GM08714 (cell line): Measurements from ENCODE around the gene PRKCD.

Experiments used
- H3K4me3 ChIP-seq: fragments of 200-500 bp; sonication (Bioruptor generic); 2 replicates; pipeline ENCODE4 v1.5.1; 2014; ENCODE audit warnings: mild to moderate bottlenecking, low read length, inconsistent platforms
- ZNF274 ChIP-seq: IDR thresholded peaks from 2 replicates; pipeline ENCODE4 v1.6.1; 2012; ENCODE audit warnings: mild to moderate bottlenecking, low read depth, low read length

PRKCD gene

DNA sequence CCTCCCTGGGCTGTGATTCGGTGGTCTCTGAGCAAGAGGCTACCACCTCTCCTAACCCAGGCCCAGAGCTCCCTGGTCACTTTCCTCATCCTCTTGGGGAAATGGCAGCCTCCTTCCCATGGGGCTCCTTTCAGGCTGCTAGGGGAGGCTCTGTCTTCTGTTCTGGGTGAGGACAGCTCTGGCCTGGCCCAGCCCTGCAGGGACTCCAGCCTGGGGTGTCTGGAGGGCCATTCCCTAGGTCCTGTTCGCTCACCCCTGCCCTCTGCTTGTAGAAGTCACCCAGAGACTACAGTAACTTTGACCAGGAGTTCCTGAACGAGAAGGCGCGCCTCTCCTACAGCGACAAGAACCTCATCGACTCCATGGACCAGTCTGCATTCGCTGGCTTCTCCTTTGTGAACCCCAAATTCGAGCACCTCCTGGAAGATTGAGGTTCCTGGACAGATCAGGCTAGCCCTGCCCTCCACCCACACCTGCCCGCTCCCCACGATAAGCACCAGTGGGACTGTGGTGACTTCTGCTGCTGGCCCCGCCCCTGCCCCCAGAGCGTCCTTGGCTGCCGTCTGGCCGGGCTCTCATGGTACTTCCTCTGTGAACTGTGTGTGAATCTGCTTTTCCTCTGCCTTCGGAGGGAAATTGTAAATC is 30.9 kb downstream of the PRKCD start:
- no peak for TF ChIP-seq ZNF274

DNA sequence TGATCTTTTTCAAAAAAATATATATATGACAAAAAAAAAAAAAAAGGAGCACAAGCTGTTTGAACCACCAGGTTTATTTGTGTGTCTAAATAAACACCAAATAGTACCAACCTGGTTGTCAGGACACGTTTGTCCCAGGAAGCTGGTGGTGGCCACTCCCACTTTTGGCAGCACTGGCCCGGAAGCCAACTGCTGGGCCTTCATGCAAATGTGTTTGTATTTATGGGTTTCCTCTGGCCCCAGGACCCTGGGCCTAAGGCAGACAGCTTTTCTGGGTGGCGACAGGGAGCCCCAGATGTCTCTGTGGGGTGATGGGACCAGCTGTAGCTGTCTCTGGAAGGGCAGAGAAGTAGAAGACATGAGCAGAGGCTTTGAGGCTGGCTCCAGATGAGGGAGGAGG is 31.6 kb downstream of the PRKCD start:
- no peak overlapping the region; the same call in 1 of the 2 replicates for H3K4me3 ChIP-seq
- no peak for TF ChIP-seq ZNF274

More for the DNA sequence above, 30.9 kb downstream of the PRKCD start:
- no peak overlapping the region for H3K4me3 ChIP-seq

- H3K4me3 ChIP-seq = no peak overlapping the region
- TF ChIP-seq ZNF274 = no peak
These were observed 32.6 kb downstream of the PRKCD start for GRCh38 chr3:53193466-53194209.

DNA sequence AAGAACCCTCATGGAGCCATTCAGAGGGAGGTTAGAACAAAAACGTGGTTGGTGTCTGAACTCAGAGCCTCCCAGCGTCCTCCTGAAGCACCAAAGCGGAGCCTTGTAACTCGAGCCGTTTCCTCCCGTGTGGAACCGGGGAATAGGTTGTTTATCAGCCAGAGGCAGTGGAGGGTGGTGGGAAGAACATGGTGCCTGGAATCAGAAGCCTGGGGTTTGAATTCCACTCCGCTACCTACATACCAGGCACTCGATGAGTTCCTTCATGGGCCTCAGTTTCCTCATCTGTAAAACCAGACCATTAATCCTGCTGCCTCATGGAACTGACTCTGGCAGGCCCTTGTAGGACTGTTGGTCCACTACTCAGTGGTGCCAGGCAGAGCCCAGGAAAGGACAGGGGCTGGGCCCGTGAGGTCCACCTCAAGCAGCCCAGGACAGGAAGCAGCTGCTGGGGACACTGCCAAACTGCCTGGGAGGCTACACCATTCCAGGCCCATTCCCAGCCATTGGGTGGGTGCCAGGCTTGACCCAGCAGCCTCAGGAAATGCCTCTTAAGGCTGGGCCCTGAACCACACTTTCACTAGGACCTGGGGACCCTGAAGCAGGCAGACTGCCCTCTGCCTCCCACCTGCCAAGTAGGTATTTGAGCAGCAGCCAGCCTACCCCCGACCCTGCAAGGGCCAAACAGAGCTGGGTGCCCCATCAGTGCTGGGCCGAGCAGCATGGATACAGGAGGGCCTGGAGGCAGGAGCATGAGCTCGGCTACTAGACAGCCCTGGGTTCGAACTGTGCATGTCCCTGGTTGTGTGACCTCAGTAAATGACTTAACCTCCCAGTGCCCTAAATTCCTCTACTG is 33.4 kb downstream of the PRKCD start:
- TF ChIP-seq ZNF274 = no peak
- no peak overlapping the region for H3K4me3 ChIP-seq

- no peak overlapping the region for H3K4me3 ChIP-seq
These were observed 34.0 kb downstream of the PRKCD start for GRCh38 chr3:53195066-53195450.

DNA sequence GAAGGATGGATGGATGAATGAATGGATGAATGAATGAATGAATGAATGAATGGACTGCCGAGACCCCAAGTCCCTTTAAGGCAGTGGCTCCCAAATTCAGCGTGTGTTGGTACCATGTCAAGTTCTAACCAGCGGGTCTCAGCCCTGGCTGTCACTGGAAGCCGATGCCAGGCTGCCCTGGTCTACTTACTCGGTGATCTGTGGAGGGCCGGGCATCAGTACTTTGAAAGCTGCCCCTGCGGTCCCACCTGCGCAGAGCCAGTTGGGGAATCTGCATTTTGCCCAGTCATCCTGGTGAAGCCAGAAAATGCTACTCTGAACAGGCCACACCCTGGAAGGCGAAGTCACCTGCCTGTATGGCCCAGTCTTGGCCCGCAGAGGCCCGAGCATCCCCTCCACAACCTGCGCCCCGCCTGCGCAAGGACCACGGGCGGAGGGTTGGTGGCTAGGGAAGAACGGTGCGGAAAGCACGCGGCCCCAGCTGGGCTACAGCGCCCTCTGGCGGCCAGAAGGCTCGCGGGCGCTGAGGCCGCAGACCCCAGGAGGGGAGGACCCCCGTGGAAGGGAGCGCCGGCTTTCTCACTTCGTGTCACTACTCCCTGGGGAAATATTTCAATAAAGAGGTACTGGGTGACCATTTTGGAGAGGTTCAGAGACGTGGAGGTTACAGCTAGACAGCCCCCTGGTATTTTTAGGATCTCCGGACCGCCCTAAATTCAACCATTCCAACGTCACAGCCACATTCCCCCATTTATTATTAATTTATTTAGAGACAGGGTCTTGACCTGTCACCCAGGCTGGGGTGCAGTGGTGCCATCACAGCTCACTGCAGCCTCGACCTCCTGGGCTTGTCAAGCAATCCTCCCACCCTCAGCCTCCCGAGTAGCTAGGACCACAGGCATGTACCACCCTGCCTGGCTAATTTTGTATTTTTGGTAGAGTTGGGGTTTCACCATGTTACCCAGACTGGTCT is 34.9 kb downstream of the PRKCD start:
- TF ChIP-seq ZNF274 = no peak
- H3K4me3 ChIP-seq = no peak overlapping the region

More at GRCh38 chr3:53195066-53195450, 34.0 kb downstream of the PRKCD start:
- TF ChIP-seq ZNF274 = no peak

DNA sequence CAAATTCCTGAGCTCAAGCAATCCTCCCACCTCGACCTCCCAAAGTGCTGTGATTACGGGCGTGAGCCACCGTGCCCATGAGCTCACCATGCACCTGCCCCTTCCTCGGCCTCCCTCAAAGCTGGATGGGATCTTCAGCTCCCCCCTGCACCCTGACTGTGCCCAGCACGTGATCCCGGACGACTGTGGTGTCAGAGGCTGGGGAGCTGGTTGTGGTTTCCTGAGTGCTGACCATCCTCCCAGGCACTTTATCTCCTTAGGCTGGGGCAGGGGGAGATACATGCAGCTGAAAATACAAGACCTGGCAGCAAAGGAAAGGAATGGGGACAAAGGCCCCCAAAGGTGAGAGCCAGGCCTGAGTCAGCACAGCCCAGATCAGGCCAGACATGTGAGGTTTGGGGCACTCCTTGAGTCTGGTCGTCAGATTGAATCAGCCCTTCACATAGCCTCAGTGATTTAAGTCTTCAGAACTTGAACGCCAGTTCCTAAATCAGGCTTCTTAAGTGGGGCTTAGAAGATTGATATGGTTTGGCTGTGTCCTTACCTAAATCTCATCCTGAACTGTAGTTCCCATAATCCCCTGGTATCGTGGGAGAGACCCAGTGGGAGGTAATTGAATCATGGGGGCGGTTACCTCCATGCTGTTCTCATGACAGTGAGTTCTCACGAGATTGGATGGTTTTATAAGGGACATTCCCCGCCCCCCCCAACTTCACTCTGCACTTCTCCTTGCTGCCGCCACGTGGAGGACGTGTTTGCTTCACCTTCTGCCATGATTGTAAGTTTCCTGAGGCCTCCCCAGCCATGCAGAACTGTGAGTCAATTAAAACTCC is 35.8 kb downstream of the PRKCD start:
- no peak overlapping the region for H3K4me3 ChIP-seq
- TF ChIP-seq ZNF274 = no peak

DNA sequence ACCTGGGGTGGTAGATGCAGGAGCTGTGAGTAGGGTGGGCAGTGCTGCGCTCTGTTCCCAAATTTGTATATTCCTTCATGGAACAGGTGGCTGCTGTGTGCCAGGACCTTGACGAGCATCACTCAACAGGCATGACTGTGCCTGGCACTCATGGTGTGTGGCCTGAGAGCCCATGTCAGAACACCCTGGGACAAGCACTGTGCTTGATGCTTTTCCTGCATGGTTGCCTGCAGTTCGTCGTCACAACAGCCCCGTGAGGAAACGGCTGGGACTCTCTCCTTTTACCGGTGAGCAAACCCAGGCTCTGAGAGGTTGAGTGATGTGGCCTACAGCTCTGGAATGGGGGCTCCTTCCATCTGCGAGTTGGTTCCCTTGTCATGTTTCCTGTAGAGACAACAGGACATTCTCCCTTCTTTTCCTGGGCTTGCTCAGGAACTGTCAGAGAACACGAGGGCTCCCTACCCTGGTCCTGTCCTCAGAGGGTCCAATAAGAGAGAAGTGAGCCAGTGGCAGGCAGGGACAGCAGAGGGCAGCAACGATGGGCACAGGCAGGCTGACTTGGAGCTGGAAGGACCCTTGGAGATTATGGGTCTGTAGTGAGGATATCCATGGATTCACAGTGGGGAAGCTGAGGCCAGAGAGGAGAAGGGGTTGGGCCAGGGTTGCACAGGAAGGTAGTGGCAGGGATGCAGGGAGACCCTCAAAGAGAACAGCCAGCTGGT is 37.4 kb downstream of the PRKCD start:
- no peak for TF ChIP-seq ZNF274
- no peak overlapping the region for H3K4me3 ChIP-seq

DNA sequence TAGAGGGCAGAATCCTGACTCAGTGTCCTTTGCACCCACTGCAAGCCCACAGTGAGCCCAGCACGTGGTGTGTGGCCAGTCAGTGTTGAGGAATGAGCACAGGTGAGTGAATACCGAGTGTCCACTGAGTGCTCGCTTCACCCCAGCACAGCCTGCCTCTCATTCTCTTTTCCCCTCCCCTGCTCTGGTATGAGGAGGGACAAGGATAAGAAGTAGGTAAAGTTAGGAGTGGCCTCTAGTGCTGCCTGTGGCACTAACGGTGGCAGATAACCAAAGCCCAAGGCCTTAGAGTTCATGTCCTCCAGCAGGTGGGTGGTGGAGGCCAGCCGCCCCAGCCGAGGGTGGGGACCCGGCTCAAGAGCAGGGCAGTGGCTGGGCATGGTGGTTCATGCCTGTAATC is 38.0 kb downstream of the PRKCD start:
- TF ChIP-seq ZNF274 = no peak
- no peak overlapping the region for H3K4me3 ChIP-seq

- TF ChIP-seq ZNF274 = no peak
- no peak overlapping the region for H3K4me3 ChIP-seq
These were observed 38.8 kb downstream of the PRKCD start for GRCh38 chr3:53199834-53200233.

GRCh38 chr3:53200501-53201498 is 39.8 kb downstream of the PRKCD start:
- H3K4me3 ChIP-seq = no peak overlapping the region

More at GRCh38 chr3:53200501-53201498, 39.8 kb downstream of the PRKCD start:
- TF ChIP-seq ZNF274 = no peak
